Neural cell (in vitro differentiated cells): ENCODE data around the gene SLC25A39. TPM values are rescaled to one million over a fixed set of nuclear protein-coding genes. Genes with fewer than 3 reads are reported as not detected.
"Not testable (repeated sequence)": the region's sequence is repeated elsewhere in the genome, so short reads cannot be mapped to it uniquely, and the experiment has no call there.

ENCODE experiments used
- H2AFZ ChIP-seq: fragments of 200-600, 300-800 bp; sonication (generic), shearing (Covaris generic); 2 replicates; pipeline ENCODE4 v1.6.0; 2014; ENCODE audit warnings: low read depth, mild to moderate bottlenecking, antibody characterized with exemption, low read length, moderate library complexity
- H3F3A ChIP-seq: fragments of 200-600 bp; shearing (Covaris generic); 2 replicates; pipeline ENCODE4 v1.6.1; 2016; ENCODE audit warnings: mild to moderate bottlenecking, moderate library complexity, mixed read lengths, antibody characterized with exemption, low read length; ENCODE audit not compliant: insufficient read depth, poor library complexity, severe bottlenecking
- H3K27ac ChIP-seq: fragments of 200-600, 300-800 bp; sonication (generic), shearing (Covaris generic); 2 replicates; pipeline ENCODE4 v1.5.1; 2014; ENCODE audit warnings: mild to moderate bottlenecking, low read length, moderate library complexity
- H3K27me3 ChIP-seq: fragments of 300-800, 200-600 bp; sonication (generic), shearing (Covaris generic); 2 replicates; pipeline ENCODE4 v1.6.0; 2014; ENCODE audit warnings: mild to moderate bottlenecking, low read depth, low read length, moderate library complexity; ENCODE audit not compliant: insufficient read depth
- H3K36me3 ChIP-seq: fragments of 300-800, 200-600 bp; sonication (generic), shearing (Covaris generic); 2 replicates; pipeline ENCODE4 v1.5.1; 2014; ENCODE audit warnings: mild to moderate bottlenecking, antibody characterized with exemption, low read length, moderate library complexity; ENCODE audit not compliant: insufficient read depth
- H3K4me2 ChIP-seq: fragments of 300-800, 200-600 bp; sonication (generic), shearing (Covaris generic); 2 replicates; pipeline ENCODE4 v1.6.0; 2014; ENCODE audit warnings: mild to moderate bottlenecking, low read length
- H3K4me3 ChIP-seq: fragments of 300-800, 200-600 bp; sonication (generic), shearing (Covaris generic); 2 replicates; pipeline ENCODE4 v1.5.1; 2014; ENCODE audit warnings: mild to moderate bottlenecking, low read length, moderate library complexity
- H3K79me2 ChIP-seq: fragments of 200-600 bp; shearing (Covaris generic); replicated peaks from 2 replicates; pipeline ENCODE4 v1.6.0; 2014; ENCODE audit warnings: mild to moderate bottlenecking, low read length, moderate library complexity; ENCODE audit not compliant: insufficient read depth
- H3K9ac ChIP-seq: fragments of 300-800, 200-600 bp; sonication (generic), shearing (Covaris generic); 2 replicates; pipeline ENCODE4 v1.6.1; 2016; ENCODE audit warnings: mild to moderate bottlenecking, low read length, mixed read lengths
- H3K9me2 ChIP-seq: fragments of 200-600 bp; shearing (Covaris generic); 2 replicates; pipeline ENCODE4 v1.6.1; 2016; ENCODE audit warnings: mild to moderate bottlenecking, low read length, mixed read lengths; ENCODE audit not compliant: insufficient read depth
- H3K9me3 ChIP-seq: fragments of 200-600, 300-800 bp; sonication (generic), shearing (Covaris generic); 2 replicates; pipeline ENCODE4 v1.6.1; 2016; ENCODE audit warnings: mild to moderate bottlenecking, mixed run types, low read length, moderate library complexity, mixed read lengths
- H4K20me1 ChIP-seq: fragments of 200-600 bp; shearing (Covaris generic); 2 replicates; pipeline ENCODE4 v1.6.1; 2016; ENCODE audit warnings: mild to moderate bottlenecking, mixed run types; ENCODE audit not compliant: insufficient read depth
- EP300 ChIP-seq: fragments of 450-650 bp; conservative IDR thresholded peaks from 2 replicates; pipeline ENCODE4 v1.6.1; 2014; ENCODE audit warnings: antibody characterized with exemption, mild to moderate bottlenecking, moderate library complexity; ENCODE audit not compliant: poor library complexity, severe bottlenecking
- EZH2 ChIP-seq: fragments of 200-600, 300-800 bp; shearing (Covaris generic), sonication (generic); IDR thresholded peaks from 2 replicates; pipeline ENCODE4 v1.6.1; 2014; ENCODE audit warnings: antibody characterized with exemption, low read length, borderline replicate concordance, mild to moderate bottlenecking; ENCODE audit not compliant: insufficient read depth, poor library complexity, severe bottlenecking
- MXI1 ChIP-seq: fragments of 450-650 bp; conservative IDR thresholded peaks from 2 replicates; pipeline ENCODE4 v1.6.1; 2014; ENCODE audit warnings: antibody characterized with exemption, mild to moderate bottlenecking; ENCODE audit not compliant: poor library complexity, severe bottlenecking
- POLR2AphosphoS5 ChIP-seq: IDR thresholded peaks from 2 replicates; pipeline ENCODE4 v1.6.1; 2012
- RAD21 ChIP-seq: fragments of 450-650 bp; conservative IDR thresholded peaks from 2 replicates; pipeline ENCODE4 v1.6.1; 2014; ENCODE audit warnings: antibody characterized with exemption, mild to moderate bottlenecking, moderate library complexity
- SMC3 ChIP-seq: fragments of 450-650 bp; conservative IDR thresholded peaks from 2 replicates; pipeline ENCODE4 v1.6.1; 2014; ENCODE audit warnings: antibody characterized with exemption, mild to moderate bottlenecking, moderate library complexity; ENCODE audit not compliant: poor library complexity
- TAF1 ChIP-seq: IDR thresholded peaks from 2 replicates; pipeline ENCODE4 v1.6.1; 2012; ENCODE audit warnings: low read depth
- polyA plus RNA-seq: library from polyadenylated mRNA; depleted of rRNA; stranded (reverse); fragments of >200 nt; gene quantifications from 2 replicates; pipeline ENCODE4 v1.2.3, GENCODE V29; 2014
- TF ChIP-seq, protein P1 (sequence below): IDR thresholded peaks from 2 replicates; pipeline ENCODE4 v1.6.1; 2012; ENCODE audit warnings: borderline replicate concordance
- TF ChIP-seq, protein P2 (sequence below): fragments of 450-650 bp; IDR thresholded peaks from 2 replicates; pipeline ENCODE4 v1.5.1; 2014; ENCODE audit warnings: antibody characterized with exemption, mild to moderate bottlenecking, moderate library complexity; ENCODE audit not compliant: poor library complexity, severe bottlenecking

SLC25A39 gene
- polyA plus RNA-seq, 1 donor from 2014 or later, result 73.4 TPM

DNA sequence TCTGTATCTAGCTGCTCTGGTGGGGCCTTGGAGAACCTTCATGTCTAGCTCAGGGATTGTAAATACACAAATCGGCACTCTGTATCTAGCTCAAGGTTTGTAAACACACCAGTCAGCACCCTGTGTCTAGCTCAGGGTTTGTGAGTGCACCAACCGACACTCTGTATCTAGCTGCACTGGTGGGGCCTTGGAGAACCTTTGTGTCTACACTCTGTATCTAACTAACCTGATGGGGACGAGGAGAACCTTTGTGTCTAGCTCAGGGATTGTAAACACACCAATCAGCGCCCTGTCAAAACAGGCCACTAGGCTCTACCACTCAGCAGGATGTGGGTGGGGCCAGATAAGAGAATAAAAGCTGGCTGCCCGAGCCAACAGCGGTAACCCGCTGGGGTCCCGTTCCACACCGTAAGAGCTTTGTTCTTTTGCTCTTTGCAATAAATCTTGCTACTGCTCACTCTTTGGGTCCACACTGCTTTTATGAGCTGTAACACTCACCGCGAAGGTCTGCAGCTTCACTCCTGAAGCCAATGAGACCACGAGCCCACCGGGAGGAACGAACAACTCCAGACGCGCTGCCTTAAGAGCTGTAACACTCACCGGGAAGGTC is 44.9 kb upstream of the SLC25A39 start:
- not testable (repeated sequence) for H3K9me3 ChIP-seq, H3K36me3 ChIP-seq, H3K9ac ChIP-seq, H3K27me3 ChIP-seq, H4K20me1 ChIP-seq, H3K9me2 ChIP-seq, H2AFZ ChIP-seq, H3K79me2 ChIP-seq, H3F3A ChIP-seq, H3K27ac ChIP-seq, H3K4me3 ChIP-seq, H3K4me2 ChIP-seq

DNA sequence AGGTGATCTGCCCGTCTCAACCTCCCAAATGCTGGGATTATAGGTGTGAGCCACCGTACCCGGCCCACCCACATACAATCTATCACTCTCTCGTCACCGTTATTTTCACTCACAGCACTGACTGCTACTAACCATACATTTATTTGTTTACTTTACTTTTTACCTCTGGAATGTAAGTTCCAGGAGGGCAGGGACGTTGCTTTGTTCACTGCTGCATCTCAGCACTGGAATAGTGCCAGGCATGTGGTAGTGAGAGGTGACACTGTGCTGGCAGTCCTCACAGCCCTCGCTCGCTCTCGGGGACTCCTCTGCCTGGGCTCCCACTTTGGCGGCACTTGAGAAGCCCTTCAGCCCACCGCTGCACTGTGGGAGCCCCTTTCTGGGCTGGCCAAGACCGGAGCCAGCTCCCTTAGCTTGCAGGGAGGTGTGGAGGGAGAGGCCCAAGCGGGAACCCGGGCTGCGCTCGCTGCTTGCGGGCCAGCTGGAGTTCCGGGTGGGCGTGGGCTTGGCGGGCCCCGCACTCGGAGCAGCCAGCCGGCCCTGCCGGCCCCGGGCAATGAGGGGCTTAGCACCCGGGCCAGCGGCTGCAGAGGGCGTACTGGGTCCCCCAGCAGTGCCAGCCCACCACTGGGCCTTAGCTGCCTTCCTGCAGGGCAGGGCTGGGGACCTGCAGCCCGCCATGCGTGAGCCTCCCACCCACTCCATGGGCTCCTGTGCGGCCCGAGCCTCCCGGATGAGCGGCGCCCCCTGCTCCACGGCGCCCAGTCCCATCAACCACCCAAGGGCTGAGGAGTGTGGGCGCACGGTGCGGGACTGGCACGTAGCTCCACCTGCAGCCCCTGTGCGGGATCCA is 44.0 kb upstream of the SLC25A39 start:
- H3K4me3 ChIP-seq, H3K9me3 ChIP-seq, H3K9me2 ChIP-seq, H3K4me2 ChIP-seq, H4K20me1 ChIP-seq, H3K9ac ChIP-seq, H2AFZ ChIP-seq, H3K79me2 ChIP-seq, H3K36me3 ChIP-seq, H3K27me3 ChIP-seq, H3F3A ChIP-seq, H3K27ac ChIP-seq: not testable (repeated sequence)

DNA sequence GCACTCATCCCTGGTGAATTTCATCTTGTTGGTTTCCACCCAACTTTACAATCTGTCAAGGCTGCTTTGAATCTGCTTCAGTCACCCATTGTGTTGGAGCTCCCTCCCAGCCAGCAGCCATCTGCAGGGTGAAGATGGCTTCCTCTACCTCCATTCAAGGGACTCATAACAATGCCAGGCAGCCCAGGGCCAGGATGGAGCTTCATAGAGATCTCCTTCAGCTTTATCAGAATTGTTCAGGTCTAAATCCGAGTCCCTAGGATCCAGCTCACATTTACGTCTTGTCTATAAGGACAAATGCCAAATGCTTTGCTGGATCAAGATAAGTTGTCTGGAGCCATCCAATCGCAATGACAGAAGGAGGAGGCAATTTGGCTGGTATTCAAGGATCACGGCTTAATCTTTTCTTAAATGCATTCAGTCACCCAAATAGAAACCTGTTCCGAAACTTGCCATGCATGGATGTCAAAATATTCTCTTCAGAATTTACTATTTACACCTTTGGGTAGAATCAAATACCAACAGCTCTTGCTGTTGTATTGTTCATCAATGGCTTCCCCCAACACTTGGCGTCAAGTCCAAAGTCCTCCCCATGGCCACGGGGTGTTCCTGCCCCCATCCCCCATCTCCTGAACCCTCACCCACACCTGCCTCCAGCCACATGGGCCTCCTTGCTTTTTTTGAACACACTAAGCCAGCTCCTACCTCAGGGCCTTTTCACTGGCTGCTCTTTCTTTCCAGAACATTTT is 42.8 kb upstream of the SLC25A39 start:
- H3K27ac ChIP-seq, result no peak overlapping the region
- no peak for TF ChIP-seq MXI1
- TF ChIP-seq RAD21, result no peak
- no peak for TF ChIP-seq SMC3
- TF ChIP-seq, protein P1, sequence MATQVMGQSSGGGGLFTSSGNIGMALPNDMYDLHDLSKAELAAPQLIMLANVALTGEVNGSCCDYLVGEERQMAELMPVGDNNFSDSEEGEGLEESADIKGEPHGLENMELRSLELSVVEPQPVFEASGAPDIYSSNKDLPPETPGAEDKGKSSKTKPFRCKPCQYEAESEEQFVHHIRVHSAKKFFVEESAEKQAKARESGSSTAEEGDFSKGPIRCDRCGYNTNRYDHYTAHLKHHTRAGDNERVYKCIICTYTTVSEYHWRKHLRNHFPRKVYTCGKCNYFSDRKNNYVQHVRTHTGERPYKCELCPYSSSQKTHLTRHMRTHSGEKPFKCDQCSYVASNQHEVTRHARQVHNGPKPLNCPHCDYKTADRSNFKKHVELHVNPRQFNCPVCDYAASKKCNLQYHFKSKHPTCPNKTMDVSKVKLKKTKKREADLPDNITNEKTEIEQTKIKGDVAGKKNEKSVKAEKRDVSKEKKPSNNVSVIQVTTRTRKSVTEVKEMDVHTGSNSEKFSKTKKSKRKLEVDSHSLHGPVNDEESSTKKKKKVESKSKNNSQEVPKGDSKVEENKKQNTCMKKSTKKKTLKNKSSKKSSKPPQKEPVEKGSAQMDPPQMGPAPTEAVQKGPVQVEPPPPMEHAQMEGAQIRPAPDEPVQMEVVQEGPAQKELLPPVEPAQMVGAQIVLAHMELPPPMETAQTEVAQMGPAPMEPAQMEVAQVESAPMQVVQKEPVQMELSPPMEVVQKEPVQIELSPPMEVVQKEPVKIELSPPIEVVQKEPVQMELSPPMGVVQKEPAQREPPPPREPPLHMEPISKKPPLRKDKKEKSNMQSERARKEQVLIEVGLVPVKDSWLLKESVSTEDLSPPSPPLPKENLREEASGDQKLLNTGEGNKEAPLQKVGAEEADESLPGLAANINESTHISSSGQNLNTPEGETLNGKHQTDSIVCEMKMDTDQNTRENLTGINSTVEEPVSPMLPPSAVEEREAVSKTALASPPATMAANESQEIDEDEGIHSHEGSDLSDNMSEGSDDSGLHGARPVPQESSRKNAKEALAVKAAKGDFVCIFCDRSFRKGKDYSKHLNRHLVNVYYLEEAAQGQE, result no peak
- TF ChIP-seq, protein P2, sequence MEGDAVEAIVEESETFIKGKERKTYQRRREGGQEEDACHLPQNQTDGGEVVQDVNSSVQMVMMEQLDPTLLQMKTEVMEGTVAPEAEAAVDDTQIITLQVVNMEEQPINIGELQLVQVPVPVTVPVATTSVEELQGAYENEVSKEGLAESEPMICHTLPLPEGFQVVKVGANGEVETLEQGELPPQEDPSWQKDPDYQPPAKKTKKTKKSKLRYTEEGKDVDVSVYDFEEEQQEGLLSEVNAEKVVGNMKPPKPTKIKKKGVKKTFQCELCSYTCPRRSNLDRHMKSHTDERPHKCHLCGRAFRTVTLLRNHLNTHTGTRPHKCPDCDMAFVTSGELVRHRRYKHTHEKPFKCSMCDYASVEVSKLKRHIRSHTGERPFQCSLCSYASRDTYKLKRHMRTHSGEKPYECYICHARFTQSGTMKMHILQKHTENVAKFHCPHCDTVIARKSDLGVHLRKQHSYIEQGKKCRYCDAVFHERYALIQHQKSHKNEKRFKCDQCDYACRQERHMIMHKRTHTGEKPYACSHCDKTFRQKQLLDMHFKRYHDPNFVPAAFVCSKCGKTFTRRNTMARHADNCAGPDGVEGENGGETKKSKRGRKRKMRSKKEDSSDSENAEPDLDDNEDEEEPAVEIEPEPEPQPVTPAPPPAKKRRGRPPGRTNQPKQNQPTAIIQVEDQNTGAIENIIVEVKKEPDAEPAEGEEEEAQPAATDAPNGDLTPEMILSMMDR, result no peak
- no peak for TF ChIP-seq TAF1
- no peak for TF ChIP-seq EZH2
- TF ChIP-seq POLR2AphosphoS5, result no peak
- TF ChIP-seq EP300, result no peak

DNA sequence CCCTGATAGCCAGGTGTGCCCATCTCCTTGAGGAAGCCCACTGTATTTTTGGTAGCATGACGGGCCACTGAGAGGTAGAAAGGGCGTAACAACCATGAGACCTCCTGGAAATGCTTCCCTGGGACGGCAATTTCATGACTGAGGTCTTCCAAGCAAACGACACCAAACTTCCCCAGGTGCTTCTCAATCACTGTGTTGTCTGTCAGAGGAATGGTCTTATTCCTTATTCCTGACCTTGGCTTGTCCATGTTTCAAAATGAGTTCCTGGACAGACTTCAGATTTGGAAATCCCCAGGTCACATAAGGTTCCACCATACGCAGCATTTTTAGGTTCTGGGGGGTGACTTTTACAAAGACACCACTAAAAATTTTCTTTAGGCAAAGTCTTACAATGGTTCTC is 40.4 kb upstream of the SLC25A39 start:
- H4K20me1 ChIP-seq, result peaks cover 24% of the 10 kb centered on the region
- not testable (repeated sequence) for H3K4me2 ChIP-seq, H3K9me3 ChIP-seq, H2AFZ ChIP-seq, H3K9ac ChIP-seq, H3K27ac ChIP-seq, H3F3A ChIP-seq, H3K36me3 ChIP-seq, H3K9me2 ChIP-seq, H3K27me3 ChIP-seq, H3K4me3 ChIP-seq
- peaks cover 40% of the 10 kb centered on the region for H3K79me2 ChIP-seq

More for the DNA sequence above, 42.8 kb upstream of the SLC25A39 start:
- Histone ChIP-seq H3F3A (no peaks in the 10 kb centered on the region), H3K9me2 (no peaks in the 10 kb centered on the region), H3K9ac (no peak overlapping the region), H3K27me3 (no peaks in the 10 kb centered on the region), H3K4me3 (no peak overlapping the region), H3K36me3 (no peaks in the 10 kb centered on the region), H2AFZ (no peak overlapping the region), H3K4me2 (no peak overlapping the region), H3K9me3 (no peaks in the 10 kb centered on the region), H4K20me1 (peaks cover 1% of the 10 kb centered on the region), H3K79me2 (peaks cover 17% of the 10 kb centered on the region)
